GM23338 (cell line): Measurements from ENCODE around the gene CRYL1.

Experiments used
- CTCF ChIP-seq, 2 experiments: fragments of 200-600 bp in 1 of 2; sonication (generic) in 1 of 2; conservative IDR thresholded peaks; 2 replicates each; pipeline versions ENCODE4 v1.5.1 to v1.6.1; 2016 to 2017; ENCODE audit warnings: antibody characterized with exemption in 2 of 2, low read depth in 2 of 2, mild to moderate bottlenecking in 2 of 2, moderate library complexity in 1 of 2
- EZH2 ChIP-seq: fragments of 200-600 bp; sonication (generic); IDR thresholded peaks from one replicate; pipeline ENCODE4 v1.8.0; 2017; ENCODE audit warnings: antibody characterized with exemption, mild to moderate bottlenecking, low read depth; ENCODE audit not compliant: unreplicated experiment
- EZH2phosphoT487 ChIP-seq: fragments of 200-600 bp; sonication (generic); IDR thresholded peaks from one replicate; pipeline ENCODE4 v1.8.1; 2018; ENCODE audit warnings: antibody characterized with exemption; ENCODE audit not compliant: unreplicated experiment
- POLR2AphosphoS5 ChIP-seq: IDR thresholded peaks from 2 replicates; pipeline ENCODE4 v1.6.1; 2016; ENCODE audit warnings: antibody characterized with exemption, low read depth
- REST ChIP-seq: IDR thresholded peaks from one replicate; pipeline ENCODE4 v1.6.1; 2018; ENCODE audit warnings: antibody characterized with exemption; ENCODE audit not compliant: unreplicated experiment
- TF ChIP-seq, protein P1 (sequence below): IDR thresholded peaks from 2 replicates; pipeline ENCODE4 v1.6.1; 2016; ENCODE audit warnings: antibody characterized with exemption

DNA sequence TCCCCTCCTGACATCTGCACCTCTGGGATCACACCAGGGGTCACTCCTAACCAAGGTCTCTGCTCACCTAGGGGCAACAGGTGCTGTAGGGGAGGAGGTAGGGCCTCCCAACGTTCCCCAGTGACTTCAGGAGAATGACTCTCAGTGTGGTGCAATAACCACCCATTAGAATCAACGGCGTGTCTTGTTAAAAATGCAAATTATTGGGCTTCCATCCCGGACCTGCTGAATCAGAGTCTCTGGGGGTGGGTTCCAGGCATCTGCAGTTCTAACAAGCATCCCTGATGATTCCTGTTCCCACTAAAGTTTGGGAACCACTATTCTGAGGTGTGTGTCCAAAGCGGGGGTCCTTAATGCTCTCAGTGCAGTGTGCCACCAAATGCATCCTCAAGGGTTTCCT, 84.6 kb downstream of the CRYL1 start:
- TF ChIP-seq EZH2, result no peak
- TF ChIP-seq CTCF (conservative IDR thresholded peaks at IDR 0.05; ENCODE audit: low read depth in 2 of 2), result no peak
- no peak for TF ChIP-seq POLR2AphosphoS5
- TF ChIP-seq, protein P1, sequence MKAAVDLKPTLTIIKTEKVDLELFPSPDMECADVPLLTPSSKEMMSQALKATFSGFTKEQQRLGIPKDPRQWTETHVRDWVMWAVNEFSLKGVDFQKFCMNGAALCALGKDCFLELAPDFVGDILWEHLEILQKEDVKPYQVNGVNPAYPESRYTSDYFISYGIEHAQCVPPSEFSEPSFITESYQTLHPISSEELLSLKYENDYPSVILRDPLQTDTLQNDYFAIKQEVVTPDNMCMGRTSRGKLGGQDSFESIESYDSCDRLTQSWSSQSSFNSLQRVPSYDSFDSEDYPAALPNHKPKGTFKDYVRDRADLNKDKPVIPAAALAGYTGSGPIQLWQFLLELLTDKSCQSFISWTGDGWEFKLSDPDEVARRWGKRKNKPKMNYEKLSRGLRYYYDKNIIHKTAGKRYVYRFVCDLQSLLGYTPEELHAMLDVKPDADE, result no peak
- TF ChIP-seq REST, result no peak
- TF ChIP-seq EZH2phosphoT487, result no peak
